Right atrium auricular region (tissue), 2 donors: ENCODE measurements around the gene ARHGEF6. TPM values are rescaled to one million over a fixed set of nuclear protein-coding genes. Genes with fewer than 3 reads are reported as not detected.
"Not testable (repeated sequence)": the region's sequence is repeated elsewhere in the genome, so short reads cannot be mapped to it uniquely, and the experiment has no call there.

ENCODE experiments used
- DNase-seq: peaks from one replicate; pipeline ENCODE4 v3.0.0-alpha.2; 2019; ENCODE audit warnings: low spot score
- H3K27ac ChIP-seq, 2 donors: fragments of 200-600 bp; sonication (generic); 1 replicate in 1 of 2; 2 replicates in 1 of 2; pipeline ENCODE4 v1.5.1; 2016 to 2019
- H3K27me3 ChIP-seq, 2 donors: fragments of 200-600 bp; sonication (generic); one replicate each; pipeline versions ENCODE4 v1.5.1 to v1.6.0; 2017 to 2019
- H3K36me3 ChIP-seq: fragments of 200-600 bp; sonication (generic); one replicate; pipeline ENCODE4 v1.5.1; 2016
- H3K4me1 ChIP-seq, 2 donors: fragments of 200-600 bp; sonication (generic); one replicate each; pipeline versions ENCODE4 v1.5.1 to v1.6.0; 2017 to 2019
- H3K4me3 ChIP-seq, 2 donors: fragments of 200-600 bp; sonication (generic); 1 replicate in 1 of 2; 2 replicates in 1 of 2; pipeline ENCODE4 v1.5.1; 2017 to 2019; ENCODE audit warnings: mild to moderate bottlenecking in 1 of 2, moderate library complexity in 1 of 2
- H3K9me3 ChIP-seq, 2 donors: fragments of 200-600 bp; sonication (generic); one replicate each; pipeline ENCODE4 v1.5.1; 2019
- total RNA-seq, 2 donors: library from RNA; depleted of rRNA; stranded (reverse); fragments of >200 nt; gene quantifications; one replicate each; pipeline ENCODE4 v1.1.0, GENCODE V29; 2016
- TF ChIP-seq, protein P1 (sequence below), 2 donors: fragments of 200-600 bp; sonication (generic); IDR thresholded peaks; one replicate each; pipeline ENCODE4 v1.5.1; 2019; ENCODE audit warnings: antibody characterized with exemption in 2 of 2

ARHGEF6 gene
- total RNA-seq, 2 donors from 2014 or later: 41.3 to 45.8 TPM

DNA sequence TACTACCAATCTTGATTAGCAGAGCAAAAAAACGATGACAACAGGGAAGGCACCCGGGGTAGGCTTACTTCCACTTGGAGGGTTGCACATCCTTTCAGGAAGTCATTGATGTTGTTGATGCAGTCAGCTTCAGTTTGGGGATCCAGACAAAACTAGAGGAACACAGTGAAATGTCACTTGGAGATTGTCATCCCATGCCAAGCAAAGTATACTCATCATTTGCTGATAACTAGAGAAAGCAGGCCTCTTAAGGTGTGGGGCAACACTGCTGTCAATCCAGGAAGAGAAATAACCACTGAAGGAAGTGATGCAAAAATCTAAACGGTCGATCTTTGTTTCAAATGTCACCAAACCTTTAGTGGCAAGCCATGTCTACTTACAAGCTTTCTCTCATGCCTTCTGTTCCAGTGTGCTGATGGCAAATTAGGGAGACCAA lies 1.4 kb downstream of the ARHGEF6 start:
- Histone ChIP-seq H3K36me3 (no peaks in the 10 kb centered on the region), H3K4me1 (peaks cover 0 to 8% of the 10 kb centered on the region in 2 donors), H3K27me3 (no peaks in the 10 kb centered on the region), H3K4me3 (no peak overlapping the region), H3K27ac (peak overlapping the region; percentile 17 to 20), H3K9me3 (no peaks in the 10 kb centered on the region)
- DNase-seq: no peak
- TF ChIP-seq, protein P1, sequence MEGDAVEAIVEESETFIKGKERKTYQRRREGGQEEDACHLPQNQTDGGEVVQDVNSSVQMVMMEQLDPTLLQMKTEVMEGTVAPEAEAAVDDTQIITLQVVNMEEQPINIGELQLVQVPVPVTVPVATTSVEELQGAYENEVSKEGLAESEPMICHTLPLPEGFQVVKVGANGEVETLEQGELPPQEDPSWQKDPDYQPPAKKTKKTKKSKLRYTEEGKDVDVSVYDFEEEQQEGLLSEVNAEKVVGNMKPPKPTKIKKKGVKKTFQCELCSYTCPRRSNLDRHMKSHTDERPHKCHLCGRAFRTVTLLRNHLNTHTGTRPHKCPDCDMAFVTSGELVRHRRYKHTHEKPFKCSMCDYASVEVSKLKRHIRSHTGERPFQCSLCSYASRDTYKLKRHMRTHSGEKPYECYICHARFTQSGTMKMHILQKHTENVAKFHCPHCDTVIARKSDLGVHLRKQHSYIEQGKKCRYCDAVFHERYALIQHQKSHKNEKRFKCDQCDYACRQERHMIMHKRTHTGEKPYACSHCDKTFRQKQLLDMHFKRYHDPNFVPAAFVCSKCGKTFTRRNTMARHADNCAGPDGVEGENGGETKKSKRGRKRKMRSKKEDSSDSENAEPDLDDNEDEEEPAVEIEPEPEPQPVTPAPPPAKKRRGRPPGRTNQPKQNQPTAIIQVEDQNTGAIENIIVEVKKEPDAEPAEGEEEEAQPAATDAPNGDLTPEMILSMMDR (IDR thresholded peaks at IDR 0.05): no peak

DNA sequence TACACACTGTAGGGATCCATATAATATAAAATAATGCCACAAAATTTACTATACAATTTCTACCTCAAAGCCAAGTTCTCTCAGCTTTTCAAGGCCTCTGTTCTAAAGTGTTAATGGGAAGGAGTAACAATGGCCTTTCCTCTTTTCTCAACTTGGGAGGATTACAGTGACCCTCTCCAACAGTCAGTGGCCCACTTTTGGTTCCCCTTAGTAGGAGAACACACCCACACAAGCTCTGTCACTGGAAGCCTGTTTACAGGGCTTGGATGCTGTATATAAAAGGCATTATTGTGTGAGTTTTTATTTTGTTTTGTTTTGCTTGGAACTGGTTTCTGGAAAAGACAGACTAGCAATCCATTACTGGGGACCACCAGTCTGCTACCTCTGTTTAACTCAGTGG lies 1.8 kb downstream of the ARHGEF6 start:
- no peak for DNase-seq
- Histone ChIP-seq H3K4me3 (no peak overlapping the region), H3K4me1 (peaks cover 0 to 8% of the 10 kb centered on the region in 2 donors), H3K27ac (peak overlapping the region in 1 of 2 donors; percentile 20), H3K9me3 (no peaks in the 10 kb centered on the region), H3K27me3 (no peaks in the 10 kb centered on the region), H3K36me3 (no peaks in the 10 kb centered on the region)
- TF ChIP-seq, protein P1 (IDR thresholded peaks at IDR 0.05): no peak

DNA sequence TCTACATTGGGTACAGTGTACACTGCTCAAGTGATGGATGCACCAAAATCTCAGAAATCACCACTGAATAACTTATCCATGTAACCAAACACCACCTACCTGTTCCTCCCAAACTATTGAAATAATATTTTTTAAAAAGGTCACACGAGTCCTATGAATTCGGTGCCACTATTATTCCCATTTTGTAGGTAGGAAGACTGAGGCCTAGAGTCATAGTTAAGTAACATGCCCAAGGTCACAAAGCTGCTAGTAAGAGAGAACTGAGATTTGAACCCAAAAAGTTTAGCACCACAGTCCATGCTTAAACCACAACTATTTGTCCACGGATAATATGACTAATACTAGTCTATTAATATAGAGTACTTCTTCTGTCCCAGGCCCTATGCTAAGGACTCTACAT lies 2.7 kb downstream of the ARHGEF6 start:
- Histone ChIP-seq H3K27me3 (no peaks in the 10 kb centered on the region), H3K4me1 (peaks cover 0 to 8% of the 10 kb centered on the region in 2 donors), H3K4me3 (no peak overlapping the region), H3K27ac (no peak overlapping the region), H3K9me3 (no peaks in the 10 kb centered on the region), H3K36me3 (no peaks in the 10 kb centered on the region)
- TF ChIP-seq, protein P1 (IDR thresholded peaks at IDR 0.05): no peak
- no peak for DNase-seq

DNA sequence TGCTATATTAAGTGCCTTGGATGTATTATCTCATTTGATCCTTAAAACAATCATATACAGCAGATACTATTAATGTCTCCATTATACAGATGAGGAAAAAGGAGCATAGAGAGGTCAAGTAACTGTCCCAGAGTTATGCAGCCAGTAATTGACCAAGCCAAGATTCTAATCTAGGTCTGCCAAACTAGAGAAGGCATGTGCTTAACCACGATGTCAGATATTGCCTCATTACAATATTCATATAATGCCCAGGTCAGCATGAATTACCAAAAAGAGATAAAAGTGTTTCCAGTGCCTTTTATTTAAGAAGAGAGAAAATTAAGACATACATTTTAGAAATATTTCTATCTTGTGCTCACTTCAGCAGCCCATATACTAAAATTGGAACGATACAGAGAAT lies 7.1 kb downstream of the ARHGEF6 start:
- Histone ChIP-seq H3K4me3 (no peak overlapping the region), H3K36me3 (no peaks in the 10 kb centered on the region)

DNA sequence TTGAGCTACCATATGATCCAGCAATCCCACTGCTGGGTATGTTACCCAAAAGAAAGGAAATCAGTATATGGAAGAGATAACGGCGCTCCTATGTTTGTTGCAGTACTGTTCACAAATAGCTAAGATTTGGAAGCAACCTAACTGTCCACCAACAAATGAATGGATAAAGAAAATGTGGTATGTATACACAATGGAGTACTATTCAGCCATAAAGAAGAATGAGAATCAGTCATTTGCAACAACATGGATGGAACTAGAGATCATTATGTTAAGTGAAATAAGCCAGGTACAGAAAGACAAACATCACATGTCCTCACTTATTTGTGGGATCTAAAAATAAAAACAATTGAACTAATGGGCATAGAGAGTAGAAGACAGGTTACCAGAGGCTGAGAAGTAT lies 8.9 kb downstream of the ARHGEF6 start:
- H3K36me3 ChIP-seq, H3K4me1 ChIP-seq, DNase-seq, H3K4me3 ChIP-seq, H3K27me3 ChIP-seq, H3K9me3 ChIP-seq, H3K27ac ChIP-seq: not testable (repeated sequence)

More for the DNA sequence above, 7.1 kb downstream of the ARHGEF6 start:
- Histone ChIP-seq H3K9me3 (no peaks in the 10 kb centered on the region), H3K27me3 (no peaks in the 10 kb centered on the region), H3K4me1 (no peaks in the 10 kb centered on the region), H3K27ac (no peak overlapping the region)
- TF ChIP-seq, protein P1 (IDR thresholded peaks at IDR 0.05): no peak
- no peak for DNase-seq

DNA sequence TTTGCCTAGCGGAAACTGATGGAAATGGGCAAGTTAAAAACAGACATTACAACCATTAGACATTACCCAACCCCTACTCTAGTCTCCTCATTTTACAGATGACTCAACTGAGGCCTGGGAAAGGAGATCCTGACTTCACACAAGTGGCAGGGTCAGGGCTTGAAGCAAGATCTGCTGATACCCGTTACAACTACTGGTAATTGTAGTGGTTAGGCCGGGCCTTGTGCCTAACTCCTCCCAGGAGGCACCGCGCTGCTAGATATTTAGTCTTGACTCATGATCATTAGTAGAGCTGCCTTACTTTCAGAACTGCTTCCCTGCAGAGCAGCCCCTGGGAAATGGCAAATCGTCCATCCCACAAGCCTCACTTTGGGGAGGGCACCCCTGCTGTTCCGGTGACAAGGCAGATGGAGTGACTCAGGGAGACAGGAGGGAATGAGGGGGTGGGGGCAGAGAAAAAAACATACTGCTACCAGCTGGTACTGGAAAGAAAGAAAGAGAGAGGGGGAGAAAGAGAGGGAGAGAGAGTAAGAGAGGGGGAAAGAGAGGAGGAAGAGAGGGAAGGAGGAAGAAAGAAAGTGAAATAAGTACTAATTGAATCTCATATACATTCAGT lies 12.2 kb downstream of the ARHGEF6 start:
- Histone ChIP-seq H3K4me1 (no peaks in the 10 kb centered on the region), H3K9me3 (no peaks in the 10 kb centered on the region), H3K36me3 (no peaks in the 10 kb centered on the region), H3K4me3 (no peak overlapping the region), H3K27me3 (no peaks in the 10 kb centered on the region), H3K27ac (peak overlapping the region; percentile 82 to 94)
- no peak for DNase-seq
- TF ChIP-seq, protein P1 (IDR thresholded peaks at IDR 0.05): no peak
